IMR-90 (cell line): ENCODE results near the gene ANKRD44. TPM values are rescaled to one million over a fixed set of nuclear protein-coding genes. Genes with fewer than 3 reads are reported as not detected.

Source experiments
- ATAC-seq: fragments of 200-7000 bp; cut with Tn5 transposase; 2 replicates; pipeline ENCODE4 v1.9.1; 2020; ENCODE audit warnings: low read depth, mild to moderate bottlenecking, moderate library complexity
- BruUV-seq: library from RNA; stranded (reverse); fragments of 400-500 nt; replicated peaks from 2 replicates; lab custom pipeline; 2021; lab: Mats Ljungman, UMichigan
- CTCF ChIA-PET: fragments of 300-600 bp; formaldehyde crosslinking; extraction: SDS; loops from one replicate; lab custom pipeline; 2021; ENCODE audit warnings: antibody characterized with exemption; lab: Yijun Ruan, JAX
- POLR2A ChIA-PET: fragments of 300-600 bp; sonication (Branson Sonifier 250); formaldehyde crosslinking; loops from one replicate; lab custom pipeline; 2022; ENCODE audit warnings: antibody characterized with exemption; ENCODE audit not compliant: unreplicated experiment; lab: Charles Lee
- DNase-seq: peaks from one replicate; pipeline ENCODE4 v3.0.0; 2013
- H2AFZ ChIP-seq: replicated peaks from 2 replicates; pipeline ENCODE3; 2013; ENCODE audit warnings: low read length, mild to moderate bottlenecking; ENCODE audit not compliant: poor library complexity
- H2AK5ac ChIP-seq: 2 replicates; pipeline ENCODE4 v1.6.1; 2013; ENCODE audit warnings: low read depth, low read length, inconsistent platforms
- H2AK9ac ChIP-seq: replicated peaks from 2 replicates; pipeline ENCODE3; 2013; ENCODE audit warnings: mild to moderate bottlenecking, low read depth, low read length, moderate library complexity; ENCODE audit not compliant: poor library complexity
- H2BK120ac ChIP-seq: 2 replicates; pipeline ENCODE4 v1.6.1; 2013; ENCODE audit warnings: low read depth, low read length, inconsistent platforms
- H2BK15ac ChIP-seq: 3 replicates; pipeline ENCODE4 v1.6.1; 2013; ENCODE audit warnings: low read depth, low read length, inconsistent platforms
- H2BK20ac ChIP-seq: 2 replicates; pipeline ENCODE4 v1.6.1; 2013; ENCODE audit warnings: low read depth, mild to moderate bottlenecking, inconsistent platforms, low read length, moderate library complexity
- H2BK5ac ChIP-seq: 2 replicates; pipeline ENCODE4 v1.6.1; 2013; ENCODE audit warnings: mild to moderate bottlenecking, low read depth, low read length, inconsistent platforms; ENCODE audit not compliant: poor library complexity, severe bottlenecking
- H3K14ac ChIP-seq: replicated peaks from 2 replicates; pipeline ENCODE4 v1.6.1; 2013; ENCODE audit warnings: low read depth, low read length, inconsistent platforms
- H3K18ac ChIP-seq: 2 replicates; pipeline ENCODE4 v1.6.1; 2013; ENCODE audit warnings: low read depth, low read length, control low read depth
- H3K23ac ChIP-seq: 2 replicates; pipeline ENCODE4 v1.6.1; 2013; ENCODE audit warnings: low read depth, low read length, inconsistent platforms
- H3K27ac ChIP-seq: 2 replicates; pipeline ENCODE4 v1.5.1; 2013; ENCODE audit warnings: mild to moderate bottlenecking, control low read depth, low read length; ENCODE audit not compliant: insufficient read depth
- H3K27me3 ChIP-seq: 2 replicates; pipeline ENCODE4 v1.6.1; 2013; ENCODE audit warnings: low read length; ENCODE audit not compliant: control insufficient read depth, insufficient read depth
- H3K36me3 ChIP-seq: 2 replicates; pipeline ENCODE4 v1.6.1; 2013; ENCODE audit warnings: low read length, mixed read lengths; ENCODE audit not compliant: control insufficient read depth, insufficient read depth
- H3K4ac ChIP-seq: 2 replicates; pipeline ENCODE4 v1.6.1; 2013; ENCODE audit warnings: low read depth, low read length, inconsistent platforms
- H3K4me1 ChIP-seq: 2 replicates; pipeline ENCODE4 v1.6.1; 2013; ENCODE audit warnings: low read length, mixed read lengths; ENCODE audit not compliant: control insufficient read depth, insufficient read depth
- H3K4me2 ChIP-seq: 2 replicates; pipeline ENCODE4 v1.6.1; 2013; ENCODE audit warnings: low read depth, mild to moderate bottlenecking, control low read depth, low read length, moderate library complexity
- H3K4me3 ChIP-seq: 2 replicates; pipeline ENCODE4 v1.5.1; 2013; ENCODE audit warnings: low read depth, mild to moderate bottlenecking, control low read depth, low read length, moderate library complexity; ENCODE audit not compliant: insufficient read depth
- H3K56ac ChIP-seq: 2 replicates; pipeline ENCODE4 v1.6.1; 2013; ENCODE audit warnings: low read length, inconsistent platforms; ENCODE audit not compliant: insufficient read depth; ENCODE audit errors: extremely low read depth
- H3K79me1 ChIP-seq, 2 experiments: 2 replicates each; pipeline ENCODE4 v1.6.1; 2013; ENCODE audit warnings: low read length in 2 of 2, inconsistent platforms in 1 of 2, low read depth in 1 of 2
- H3K9ac ChIP-seq: 2 replicates; pipeline ENCODE4 v1.6.1; 2013; ENCODE audit warnings: low read depth, low read length, control low read depth
- H3K9me1 ChIP-seq: 2 replicates; pipeline ENCODE4 v1.6.1; 2013; ENCODE audit warnings: low read length, inconsistent platforms; ENCODE audit not compliant: insufficient read depth
- H3K9me3 ChIP-seq: 2 replicates; pipeline ENCODE4 v1.6.1; 2013; ENCODE audit warnings: low read length; ENCODE audit not compliant: control insufficient read depth, insufficient read depth
- H4K20me1 ChIP-seq: 2 replicates; pipeline ENCODE4 v1.6.1; 2013; ENCODE audit warnings: low read length, inconsistent platforms; ENCODE audit not compliant: insufficient read depth
- H4K5ac ChIP-seq: 2 replicates; pipeline ENCODE4 v1.6.1; 2013; ENCODE audit warnings: mild to moderate bottlenecking, low read depth, low read length, control low read depth
- H4K8ac ChIP-seq, 2 experiments: 2 replicates each; pipeline ENCODE4 v1.6.1; 2013; ENCODE audit warnings: low read depth in 2 of 2, low read length in 2 of 2, control low read depth in 1 of 2, inconsistent platforms in 1 of 2
- H4K91ac ChIP-seq: 2 replicates; pipeline ENCODE4 v1.6.1; 2013; ENCODE audit warnings: low read depth, low read length, inconsistent platforms; ENCODE audit not compliant: insufficient read depth
- BHLHE40 ChIP-seq: fragments of 150-350 bp; IDR thresholded peaks from 2 replicates; pipeline ENCODE4 v1.6.1; 2016; ENCODE audit warnings: mild to moderate bottlenecking, low read depth, low read length
- FOS ChIP-seq: fragments of 150-350 bp; IDR thresholded peaks from 2 replicates; pipeline ENCODE4 v1.6.1; 2016; ENCODE audit warnings: low read depth, low read length
- MAFK ChIP-seq: IDR thresholded peaks from 2 replicates; pipeline ENCODE4 v1.6.1; 2012; ENCODE audit warnings: low read depth, low read length, improper control_type of control experiment
- POLR2A ChIP-seq: IDR thresholded peaks from 2 replicates; pipeline ENCODE4 v1.6.1; 2012; ENCODE audit warnings: mild to moderate bottlenecking, low read depth, low read length
- RCOR1 ChIP-seq: IDR thresholded peaks from 2 replicates; pipeline ENCODE4 v1.6.1; 2012; ENCODE audit warnings: mild to moderate bottlenecking, low read length, improper control_type of control experiment; ENCODE audit not compliant: insufficient replicate concordance
- SMC3 ChIP-seq: fragments of 150-350 bp; IDR thresholded peaks from 2 replicates; pipeline ENCODE4 v1.6.1; 2016; ENCODE audit warnings: low read depth, mild to moderate bottlenecking, antibody characterized with exemption, low read length, moderate library complexity
- WGBS, 2 experiments: methylation state at CpG; one replicate each; pipeline versions ENCODE4 v1.1.5 to v1.1.7; 2013; ENCODE audit warnings: missing lambda C conversion rate in 2 of 2; ENCODE audit not compliant: insufficient read length in 1 of 2; ENCODE audit errors: extremely low coverage in 2 of 2; 5-methylcytosine and 5-hydroxymethylcytosine counted together
- dilution Hi-C: fragments of 300-500 bp; cut with HindIII; formaldehyde crosslinking; loops from one replicate; pipeline ENCODE4 v1.14.3; 2018; ENCODE audit warnings: low sequenced_read_pairs; ENCODE audit not compliant: unreplicated experiment
- in situ Hi-C: fragments of 300-500 bp; cut with MboI; formaldehyde crosslinking; loops from 3 replicates; pipeline ENCODE4 v1.14.3; 2019; ENCODE audit warnings: low sequenced_read_pairs, inconsistent platforms, mixed read lengths
- intact Hi-C: fragments of 100-400 bp; cut with micrococcal nuclease; formaldehyde crosslinking; loops from 2 replicates; pipeline ENCODE4 v1.10.0; 2022
- polyA plus RNA-seq, 3 experiments: library from polyadenylated mRNA; depleted of rRNA; stranded (reverse); fragments of >200 nt; gene quantifications; 2 replicates each; pipeline ENCODE4 v1.2.3, GENCODE V29; 2012; ENCODE audit warnings: low replicate concordance in 1 of 3
- total RNA-seq: library from RNA; depleted of rRNA; stranded (reverse); fragments of >200 nt; gene quantifications from 2 replicates; pipeline ENCODE4 v1.2.3, GENCODE V29; 2012
- TF ChIP-seq, protein P1 (sequence below): conservative IDR thresholded peaks from 2 replicates; pipeline ENCODE4 v1.5.1; 2012; ENCODE audit warnings: mild to moderate bottlenecking, low read depth, low read length, improper control_type of control experiment
- TF ChIP-seq, protein P2 (sequence below): fragments of 150-350 bp; IDR thresholded peaks from 2 replicates; pipeline ENCODE4 v1.6.1; 2016; ENCODE audit warnings: low read depth, mild to moderate bottlenecking, low read length, moderate library complexity, borderline replicate concordance

ANKRD44 gene
- total and polyA plus RNA-seq, 2 of the 4 experiments (the other 2 are of a cell fraction): 5.2 to 15.6 TPM

DNA sequence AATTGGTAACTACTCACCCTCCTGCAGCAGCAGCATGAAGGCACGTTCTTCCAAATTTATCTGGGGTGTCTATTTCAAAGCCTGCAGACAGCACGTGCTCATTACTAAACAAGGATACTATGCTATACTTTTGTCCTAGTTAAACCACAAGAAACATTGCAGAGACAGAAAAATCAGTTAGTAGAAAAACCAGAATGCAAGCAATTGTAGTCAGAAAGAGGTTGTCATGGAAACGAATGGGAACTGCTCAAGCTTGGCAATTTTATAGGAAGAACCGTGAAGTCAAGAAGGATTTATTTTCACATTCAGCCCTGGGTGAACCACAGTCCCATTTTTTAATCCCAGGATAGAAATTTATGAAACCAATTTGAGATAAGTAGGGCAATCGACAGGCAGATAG, 221.9 kb downstream of the ANKRD44 start:
- Histone ChIP-seq H3K9ac (no peak overlapping the region), H2BK5ac (no peak overlapping the region), H3K4me1 (peaks cover 7% of the 10 kb centered on the region; the same call in 1 of the 2 replicates), H3K27ac (no peak overlapping the region), H2BK20ac (no peak overlapping the region), H2AK9ac (no peak overlapping the region), H3K56ac (no peak overlapping the region), H3K14ac (no peak overlapping the region), H4K20me1 (no peaks in the 10 kb centered on the region), H3K9me1 (peaks cover 2% of the 10 kb centered on the region; the same call in 1 of the 2 replicates), H3K4me3 (no peak overlapping the region), H4K5ac (no peak overlapping the region), H3K4ac (no peak overlapping the region), H2BK15ac (no peak overlapping the region), H2AK5ac (no peak overlapping the region), H3K79me1 (no peaks in the 10 kb centered on the region), H4K91ac (no peak overlapping the region), H2AFZ (no peak overlapping the region), H3K4me2 (no peak overlapping the region), H3K36me3 (no peaks in the 10 kb centered on the region), H3K23ac (no peak overlapping the region), H3K9me3 (no peaks in the 10 kb centered on the region; the same call in 1 of the 2 replicates), H2BK120ac (no peak overlapping the region), H4K8ac (no peak overlapping the region), H3K18ac (no peak overlapping the region), H3K27me3 (no peaks in the 10 kb centered on the region)
- DNase-seq: peak; percentile 28
- CTCF ChIA-PET: no interaction called here
- no TSS peak for BruUV-seq
- POLR2A ChIA-PET: no interaction called here
- 60% methylated on average over 1 of the region's 5 CpGs; no CpG with 5 or more reads in 1 of the 2 experiments for WGBS, 2 experiments
- intact Hi-C loops (no loop called here), in situ Hi-C loops (no loop called here), dilution Hi-C loops (no loop called here)
- TF ChIP-seq POLR2A (no peak), SMC3 (no peak), MAFK (no peak), RCOR1 (no peak), BHLHE40 (no peak), FOS (no peak)
- TF ChIP-seq, protein P1, sequence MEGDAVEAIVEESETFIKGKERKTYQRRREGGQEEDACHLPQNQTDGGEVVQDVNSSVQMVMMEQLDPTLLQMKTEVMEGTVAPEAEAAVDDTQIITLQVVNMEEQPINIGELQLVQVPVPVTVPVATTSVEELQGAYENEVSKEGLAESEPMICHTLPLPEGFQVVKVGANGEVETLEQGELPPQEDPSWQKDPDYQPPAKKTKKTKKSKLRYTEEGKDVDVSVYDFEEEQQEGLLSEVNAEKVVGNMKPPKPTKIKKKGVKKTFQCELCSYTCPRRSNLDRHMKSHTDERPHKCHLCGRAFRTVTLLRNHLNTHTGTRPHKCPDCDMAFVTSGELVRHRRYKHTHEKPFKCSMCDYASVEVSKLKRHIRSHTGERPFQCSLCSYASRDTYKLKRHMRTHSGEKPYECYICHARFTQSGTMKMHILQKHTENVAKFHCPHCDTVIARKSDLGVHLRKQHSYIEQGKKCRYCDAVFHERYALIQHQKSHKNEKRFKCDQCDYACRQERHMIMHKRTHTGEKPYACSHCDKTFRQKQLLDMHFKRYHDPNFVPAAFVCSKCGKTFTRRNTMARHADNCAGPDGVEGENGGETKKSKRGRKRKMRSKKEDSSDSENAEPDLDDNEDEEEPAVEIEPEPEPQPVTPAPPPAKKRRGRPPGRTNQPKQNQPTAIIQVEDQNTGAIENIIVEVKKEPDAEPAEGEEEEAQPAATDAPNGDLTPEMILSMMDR: no peak
- TF ChIP-seq, protein P2, sequence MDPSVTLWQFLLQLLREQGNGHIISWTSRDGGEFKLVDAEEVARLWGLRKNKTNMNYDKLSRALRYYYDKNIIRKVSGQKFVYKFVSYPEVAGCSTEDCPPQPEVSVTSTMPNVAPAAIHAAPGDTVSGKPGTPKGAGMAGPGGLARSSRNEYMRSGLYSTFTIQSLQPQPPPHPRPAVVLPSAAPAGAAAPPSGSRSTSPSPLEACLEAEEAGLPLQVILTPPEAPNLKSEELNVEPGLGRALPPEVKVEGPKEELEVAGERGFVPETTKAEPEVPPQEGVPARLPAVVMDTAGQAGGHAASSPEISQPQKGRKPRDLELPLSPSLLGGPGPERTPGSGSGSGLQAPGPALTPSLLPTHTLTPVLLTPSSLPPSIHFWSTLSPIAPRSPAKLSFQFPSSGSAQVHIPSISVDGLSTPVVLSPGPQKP: no peak
- ATAC-seq: no peak
